Middle frontal gyrus (tissue), 1 donor: Measurements from ENCODE around the gene SLC25A42.

ENCODE experiments used
- DNase-seq: peaks from one replicate; pipeline ENCODE4 v3.0.0-alpha.2; 2015; ENCODE audit warnings: low spot score; ENCODE audit errors: extremely low spot score

Gene SLC25A42

GRCh38 chr19:19050731-19051130, 13.1 kb upstream of the SLC25A42 start:
- no peak for DNase-seq

- no peak for DNase-seq
Observed at GRCh38 chr19:19051478-19052213, 12.1 kb upstream of the SLC25A42 start.

DNA sequence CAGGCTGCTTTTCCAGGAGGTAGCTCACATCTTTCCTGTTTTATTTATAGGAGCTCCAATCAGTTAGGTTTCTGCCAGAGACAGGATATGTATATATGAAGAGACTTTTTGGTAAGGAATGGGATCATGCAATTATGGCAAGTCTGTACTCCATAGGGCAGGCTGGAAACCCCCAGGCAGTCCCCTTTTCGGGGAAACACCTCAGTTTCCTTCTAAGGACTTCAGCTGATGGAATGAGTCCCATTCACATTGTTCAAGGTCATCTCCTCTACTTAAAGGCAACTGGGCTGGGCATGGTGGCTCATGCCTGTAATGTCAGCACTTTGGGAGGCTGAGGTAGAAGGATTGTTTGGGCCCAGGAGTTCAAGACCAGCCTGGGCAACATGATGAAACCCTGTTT, 10.9 kb upstream of the SLC25A42 start:
- no peak for DNase-seq

DNA sequence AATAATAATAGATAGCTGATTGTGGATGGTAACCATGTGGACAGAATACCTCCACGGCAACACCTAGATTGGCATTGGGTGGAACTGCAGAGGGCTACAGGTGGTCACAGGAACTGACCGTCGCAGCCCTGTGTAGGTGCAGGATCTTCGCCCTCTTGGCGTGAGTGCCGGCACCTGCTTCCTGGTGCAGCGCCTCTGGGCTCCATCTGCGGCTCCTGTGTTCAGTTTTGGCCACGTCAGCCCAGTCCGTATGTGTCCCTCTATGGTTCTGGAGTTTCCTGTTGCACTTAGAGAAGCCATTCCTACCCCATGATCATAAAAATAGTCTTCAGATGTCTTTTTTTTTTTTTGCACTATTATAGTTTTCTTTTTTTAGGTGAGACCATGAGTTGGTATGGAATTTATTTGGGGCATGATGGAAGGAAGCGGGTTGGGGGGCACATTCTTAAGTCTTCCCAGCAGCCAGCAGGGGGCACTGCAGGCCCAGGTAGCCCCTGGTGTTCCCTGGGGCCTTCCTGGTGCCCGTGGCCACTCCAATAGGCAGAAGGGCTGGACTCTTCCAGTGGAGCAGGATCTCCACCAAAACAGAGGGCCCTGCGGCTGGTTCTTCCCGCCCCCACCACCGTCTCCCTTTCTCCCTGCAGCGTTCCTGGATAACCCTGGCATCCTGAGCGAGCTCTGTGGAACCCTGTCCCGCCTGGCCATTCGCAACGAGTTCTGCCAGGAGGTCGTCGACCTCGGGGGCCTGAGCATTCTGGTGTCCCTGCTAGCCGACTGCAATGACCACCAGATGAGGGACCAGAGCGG, 10.1 kb upstream of the SLC25A42 start:
- DNase-seq, result no peak

DNA sequence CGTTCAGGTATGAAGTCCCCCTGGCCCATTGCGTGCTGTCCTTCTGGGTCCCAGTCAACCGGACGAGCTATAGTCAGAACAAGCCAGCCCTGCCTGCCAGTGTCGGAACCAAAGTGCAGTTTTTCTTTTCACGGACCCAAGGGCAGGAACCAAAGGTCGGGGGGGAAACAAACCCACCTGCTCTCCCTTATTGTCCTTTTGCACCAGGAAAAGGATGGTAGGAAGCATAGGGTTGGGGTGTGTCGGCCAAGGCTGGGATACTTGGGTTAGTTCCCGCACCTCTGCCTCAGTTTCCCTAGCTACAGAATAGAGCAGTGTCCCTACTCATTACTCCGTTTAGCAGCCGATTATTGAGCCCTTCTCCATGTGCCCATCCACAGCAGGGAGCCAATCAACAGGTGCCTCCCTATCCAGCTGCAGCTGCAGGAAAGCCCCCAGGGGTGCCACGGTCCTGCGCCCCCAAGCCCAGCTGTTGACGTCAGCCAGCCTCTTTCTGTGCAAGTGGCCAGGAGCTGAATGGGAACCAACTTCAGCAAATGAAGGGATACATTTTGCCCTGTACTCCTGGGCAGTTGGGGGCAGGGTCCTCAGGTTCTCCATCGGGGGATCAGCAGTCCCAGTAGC, 9.4 kb upstream of the SLC25A42 start:
- DNase-seq, result no peak

GRCh38 chr19:19054939-19055440, 8.8 kb upstream of the SLC25A42 start:
- no peak for DNase-seq

DNA sequence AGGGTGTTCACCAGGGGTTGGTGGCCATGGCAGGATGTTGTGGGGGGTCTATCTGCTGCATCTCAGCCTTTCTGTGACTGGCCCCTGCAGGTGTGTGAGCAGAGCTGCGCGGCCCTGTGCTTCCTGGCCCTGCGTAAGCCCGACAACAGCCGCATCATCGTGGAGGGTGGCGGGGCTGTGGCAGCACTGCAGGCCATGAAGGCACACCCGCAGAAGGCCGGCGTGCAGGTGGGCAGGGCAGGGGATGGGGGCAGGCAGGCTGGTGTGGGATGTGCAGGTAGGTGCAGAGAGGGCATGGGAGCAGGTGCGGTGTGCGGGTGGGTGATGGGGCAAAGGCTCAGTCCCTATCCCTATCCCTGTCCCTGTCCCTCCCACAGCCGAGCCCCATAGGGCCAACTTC, 8.1 kb upstream of the SLC25A42 start:
- DNase-seq, result no peak

DNA sequence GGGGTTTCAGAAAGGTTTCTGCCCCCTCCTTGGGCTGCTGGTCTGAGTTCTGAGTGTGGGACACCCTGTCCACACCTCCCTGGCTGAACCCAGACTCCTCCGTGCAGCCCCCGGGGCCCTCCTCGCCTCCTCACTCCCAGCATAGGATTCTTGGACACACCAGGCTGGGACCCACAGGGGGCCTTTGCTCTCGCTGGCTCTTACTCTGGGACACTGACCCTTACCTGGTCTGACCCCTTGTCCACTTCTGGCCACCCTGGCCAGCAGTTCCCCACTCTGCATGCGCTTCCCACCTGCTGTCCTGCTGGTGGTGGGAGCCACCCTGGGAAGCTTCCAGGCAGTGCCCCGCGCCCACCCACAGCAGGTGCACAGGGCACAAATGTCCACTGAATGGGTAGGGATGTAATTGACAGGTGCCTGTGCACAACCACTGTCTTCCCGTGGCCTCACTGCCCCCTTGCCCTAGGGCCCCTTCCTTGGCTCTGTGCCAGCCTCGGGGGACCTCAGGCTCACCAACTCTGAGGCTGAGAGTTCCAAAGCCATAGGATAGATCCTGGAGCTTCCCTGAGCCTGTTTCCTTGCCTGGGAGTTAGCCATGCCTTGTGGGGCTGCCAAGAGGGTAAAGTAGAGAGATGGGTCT, 7.0 kb upstream of the SLC25A42 start:
- no peak for DNase-seq

DNA sequence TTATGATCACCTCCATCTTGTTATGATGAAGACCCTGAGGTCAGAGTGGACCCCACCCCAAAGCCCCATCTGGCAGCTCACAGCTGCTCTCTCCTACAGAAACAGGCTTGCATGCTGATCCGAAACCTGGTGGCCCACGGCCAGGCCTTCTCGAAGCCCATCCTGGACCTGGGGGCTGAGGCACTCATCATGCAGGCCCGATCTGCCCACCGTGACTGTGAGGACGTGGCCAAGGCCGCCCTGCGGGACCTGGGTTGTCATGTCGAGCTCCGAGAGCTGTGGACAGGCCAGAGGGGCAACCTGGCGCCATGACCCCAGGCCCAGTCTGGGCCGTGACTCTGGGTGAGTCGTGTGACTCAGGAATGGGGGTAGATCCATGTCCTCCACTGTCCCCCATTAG, 6.5 kb upstream of the SLC25A42 start:
- no peak for DNase-seq

- no peak for DNase-seq
Observed at GRCh38 chr19:19057720-19058119, 6.1 kb upstream of the SLC25A42 start.

DNA sequence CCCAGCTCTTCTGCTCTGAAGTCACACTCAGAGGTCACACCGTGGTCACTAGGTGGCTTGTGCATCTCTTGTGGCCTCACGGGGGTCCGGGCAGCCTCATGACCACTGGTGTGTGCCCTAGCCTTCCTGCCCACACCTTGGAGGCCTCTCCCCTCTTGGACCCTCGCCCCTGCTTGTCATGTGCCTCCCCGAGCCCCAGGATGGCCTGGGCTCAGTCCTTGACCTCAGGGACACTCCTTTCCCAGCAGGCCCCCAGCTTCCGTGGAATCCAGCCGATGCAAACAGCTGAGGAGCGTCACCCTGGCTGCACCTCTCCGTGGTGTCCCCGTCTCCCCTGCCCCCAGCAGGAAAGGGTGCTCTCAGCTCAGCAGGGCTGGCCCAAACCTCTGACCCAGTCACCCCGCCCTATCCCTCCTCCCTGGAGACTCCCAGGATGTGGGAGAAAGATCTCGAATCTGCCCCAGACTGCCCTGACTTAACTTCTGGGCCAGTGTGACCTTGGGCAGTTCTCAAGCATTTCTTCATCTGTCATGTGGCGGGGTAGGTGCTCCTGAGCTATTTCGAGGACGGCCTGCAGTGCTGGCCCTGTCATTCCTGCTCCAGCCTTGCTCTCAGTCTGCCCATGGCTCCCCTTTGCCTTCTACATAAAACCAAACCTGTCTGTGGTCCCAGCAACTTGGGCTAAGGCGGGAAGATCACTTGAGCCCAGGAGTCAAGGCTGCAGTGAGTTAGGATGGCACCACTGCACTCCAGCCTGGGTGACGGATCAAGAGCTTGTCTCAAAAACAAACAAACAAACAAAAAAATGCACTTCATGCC, 4.6 kb upstream of the SLC25A42 start:
- no peak for DNase-seq

DNA sequence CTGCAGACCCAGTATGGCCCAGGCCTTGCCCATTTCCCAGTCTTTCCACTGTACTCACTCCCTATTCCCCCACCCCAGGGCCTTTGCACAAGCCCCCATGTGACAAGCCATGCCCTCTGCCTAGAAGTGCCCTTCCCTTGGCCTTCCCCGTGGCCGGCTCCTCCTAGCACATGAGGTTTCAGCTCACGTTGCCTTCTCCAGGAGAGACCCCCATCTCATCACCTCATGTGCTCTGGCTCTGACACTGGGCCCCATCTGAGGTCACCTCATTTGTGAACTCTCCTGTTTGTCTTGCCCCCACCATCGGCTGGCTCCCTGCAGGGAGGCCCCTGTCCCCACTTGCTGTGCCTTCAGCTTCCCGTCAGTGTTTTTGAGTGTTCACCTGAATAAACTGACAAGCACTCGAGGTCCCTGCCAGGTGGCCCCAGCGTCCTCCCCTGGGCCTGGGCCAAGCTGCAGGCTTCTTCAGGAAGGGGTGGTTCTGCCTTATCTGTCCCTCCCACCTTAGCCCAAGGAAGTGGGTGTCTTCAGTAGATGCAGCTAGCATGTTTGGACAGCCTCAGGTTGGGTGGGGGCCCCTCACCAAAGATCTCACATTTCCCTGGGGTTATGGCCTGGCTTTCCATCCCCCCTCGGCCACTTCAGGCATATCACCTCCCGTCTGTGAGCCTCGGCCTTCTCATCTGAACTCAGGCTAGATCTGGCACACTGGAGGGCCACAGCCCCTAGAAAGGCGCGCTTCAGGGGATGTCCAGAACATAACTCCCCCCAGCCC, 3.8 kb upstream of the SLC25A42 start:
- no peak for DNase-seq

GRCh38 chr19:19061506-19061905, 2.3 kb upstream of the SLC25A42 start:
- DNase-seq, result no peak

DNA sequence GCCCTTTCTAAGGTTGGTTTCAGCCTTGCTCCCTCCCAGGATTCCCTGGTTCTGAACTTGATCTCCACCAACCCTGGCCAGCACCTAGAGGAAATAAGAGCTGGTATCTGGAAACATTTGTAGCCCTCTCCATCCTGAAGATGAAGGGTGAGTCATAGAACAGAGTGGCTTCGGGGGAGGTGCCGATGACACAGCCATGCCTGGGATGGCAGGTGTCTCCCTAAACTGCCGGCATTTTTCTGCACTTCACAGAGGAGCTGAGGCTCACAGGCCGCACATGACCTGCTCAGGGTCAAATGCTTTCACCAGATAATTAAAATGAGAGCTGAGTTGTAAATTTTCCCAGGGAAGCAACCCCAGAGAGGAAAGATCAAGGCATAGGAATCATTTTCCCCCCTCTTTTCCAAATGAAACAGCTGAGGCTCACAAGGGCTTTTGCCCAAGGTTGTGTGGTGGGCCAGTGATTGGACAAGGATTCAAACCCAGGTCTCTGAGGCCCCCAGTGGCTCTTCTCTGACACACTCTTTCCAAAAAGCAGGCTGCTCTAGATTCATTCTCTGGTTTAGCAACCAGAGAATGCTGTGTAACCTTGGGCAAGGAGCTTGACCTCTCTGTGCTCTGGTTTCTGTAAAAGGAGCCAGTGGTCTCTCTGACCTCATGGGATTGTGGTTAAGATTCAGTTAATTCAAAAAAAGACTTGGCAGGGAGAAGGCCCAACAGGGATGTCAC, 1.2 kb upstream of the SLC25A42 start:
- no peak for DNase-seq

DNA sequence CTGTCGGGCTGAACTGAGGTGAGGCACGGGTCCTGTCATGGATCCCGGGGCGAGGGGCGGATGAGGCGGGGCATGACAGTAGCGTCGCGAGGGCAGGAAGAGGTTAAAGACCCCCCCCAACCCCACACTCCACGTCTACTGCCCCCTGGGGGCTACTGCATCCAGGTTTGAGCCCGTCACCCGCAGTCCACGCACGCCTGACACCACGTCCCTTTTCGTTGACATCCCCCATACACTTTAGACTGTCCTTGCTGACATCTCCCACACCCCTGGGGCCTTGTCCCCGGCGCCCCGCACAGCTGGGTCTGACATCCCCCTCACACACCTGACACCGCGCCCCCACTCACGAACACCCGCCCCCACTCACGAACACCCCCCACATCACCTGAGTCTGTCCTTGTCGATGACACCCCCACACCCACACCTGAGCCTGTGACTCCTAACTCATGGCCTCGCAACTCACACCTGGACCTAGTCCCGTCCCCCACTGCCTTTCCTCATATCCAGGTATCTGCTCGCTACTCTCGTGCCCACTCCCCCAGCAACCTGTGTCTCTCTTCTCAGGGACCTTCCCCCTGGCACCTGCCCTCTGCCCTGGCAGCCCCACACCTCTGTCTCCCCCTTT, 416 bp downstream of the SLC25A42 start:
- DNase-seq, result no peak

GRCh38 chr19:19064811-19065745, 1.3 kb downstream of the SLC25A42 start:
- no peak for DNase-seq

- peak; percentile 36 for DNase-seq
Observed at GRCh38 chr19:19067276-19068072, 3.7 kb downstream of the SLC25A42 start.
